SJCRH30 (cell line): ENCODE data around the gene PPP2R5A. TPM values are rescaled to one million over a fixed set of nuclear protein-coding genes. Genes with fewer than 3 reads are reported as not detected.
"Not testable (repeated sequence)": the region's sequence is repeated elsewhere in the genome, so short reads cannot be mapped to it uniquely, and the experiment has no call there.

Source experiments
- DNase-seq, 2 experiments: peaks; one replicate each; pipeline ENCODE4 v3.0.0-alpha.2; 2015 to 2020
- H3K27ac ChIP-seq: fragments of 250-450 bp; sonication (Bioruptor Pico); 2 replicates; pipeline ENCODE4 v1.5.1; 2020; ENCODE audit warnings: mild to moderate bottlenecking, moderate library complexity
- H3K27me3 ChIP-seq: fragments of 250-450 bp; sonication (Bioruptor Pico); 2 replicates; pipeline ENCODE4 v1.5.1; 2020; ENCODE audit warnings: mild to moderate bottlenecking, moderate library complexity
- H3K36me3 ChIP-seq: fragments of 250-450 bp; sonication (Bioruptor Pico); 2 replicates; pipeline ENCODE4 v1.5.1; 2020; ENCODE audit warnings: mild to moderate bottlenecking, moderate library complexity
- H3K4me1 ChIP-seq: fragments of 250-450 bp; sonication (Bioruptor Pico); 2 replicates; pipeline ENCODE4 v1.5.1; 2020; ENCODE audit warnings: mild to moderate bottlenecking, moderate library complexity
- H3K4me3 ChIP-seq: fragments of 250-450 bp; sonication (Bioruptor Pico); 2 replicates; pipeline ENCODE4 v1.5.1; 2020; ENCODE audit warnings: mild to moderate bottlenecking, moderate library complexity
- H3K9me3 ChIP-seq: fragments of 250-450 bp; sonication (Bioruptor Pico); replicated peaks from 2 replicates; pipeline ENCODE4 v1.5.1; 2020; ENCODE audit warnings: mild to moderate bottlenecking, moderate library complexity
- total RNA-seq: library from RNA; depleted of rRNA; stranded (reverse); fragments of >200 nt; shearing (Covaris generic); gene quantifications from 2 replicates; pipeline ENCODE4 v1.2.3, GENCODE V29; 2014

The PPP2R5A gene
- total RNA-seq, 1 experiment from 2014 or later, result 18.8 TPM

- Histone ChIP-seq H3K27me3 (no peaks in the 10 kb centered on the region), H3K9me3 (no peaks in the 10 kb centered on the region), H3K27ac (no peak overlapping the region), H3K4me3 (no peak overlapping the region), H3K4me1 (no peaks in the 10 kb centered on the region), H3K36me3 (no peaks in the 10 kb centered on the region)
- no peak for DNase-seq
These were observed 16.4 kb downstream of the PPP2R5A start for GRCh38 chr1:212301580-212301979.

GRCh38 chr1:212302745-212303383, 17.7 kb downstream of the PPP2R5A start:
- Histone ChIP-seq H3K27me3 (no peaks in the 10 kb centered on the region), H3K27ac (no peak overlapping the region), H3K9me3 (no peaks in the 10 kb centered on the region), H3K4me3 (no peak overlapping the region), H3K36me3 (no peaks in the 10 kb centered on the region), H3K4me1 (no peaks in the 10 kb centered on the region)
- no peak for DNase-seq

- Histone ChIP-seq H3K9me3 (no peaks in the 10 kb centered on the region), H3K27me3 (no peaks in the 10 kb centered on the region), H3K36me3 (no peaks in the 10 kb centered on the region), H3K4me1 (no peaks in the 10 kb centered on the region), H3K27ac (no peak overlapping the region), H3K4me3 (no peak overlapping the region)
- no peak for DNase-seq
These were observed 20.1 kb downstream of the PPP2R5A start for GRCh38 chr1:212305342-212305741.

GRCh38 chr1:212305984-212306452, 20.8 kb downstream of the PPP2R5A start:
- DNase-seq, H3K4me1 ChIP-seq, H3K9me3 ChIP-seq, H3K36me3 ChIP-seq, H3K4me3 ChIP-seq, H3K27me3 ChIP-seq, H3K27ac ChIP-seq: not testable (repeated sequence)

- no peak overlapping the region for H3K27ac ChIP-seq
- H3K27me3 ChIP-seq, result no peaks in the 10 kb centered on the region
- H3K4me1 ChIP-seq, result no peaks in the 10 kb centered on the region
- no peak overlapping the region for H3K4me3 ChIP-seq
- no peaks in the 10 kb centered on the region for H3K36me3 ChIP-seq
- DNase-seq, result no peak
- H3K9me3 ChIP-seq, result 0 out of 2 replicates have a peak, but pooled peaks cover 2% of the 10 kb centered on the region
These were observed 24.8 kb downstream of the PPP2R5A start for GRCh38 chr1:212309967-212310366.

- Histone ChIP-seq H3K9me3 (0 out of 2 replicates have a peak, but pooled peaks cover 2% of the 10 kb centered on the region), H3K4me1 (no peaks in the 10 kb centered on the region), H3K27ac (no peak overlapping the region), H3K27me3 (no peaks in the 10 kb centered on the region), H3K36me3 (no peaks in the 10 kb centered on the region), H3K4me3 (no peak overlapping the region)
- DNase-seq, result no peak
These were observed 25.2 kb downstream of the PPP2R5A start for GRCh38 chr1:212310383-212310782.

GRCh38 chr1:212311836-212312497, 26.8 kb downstream of the PPP2R5A start:
- DNase-seq, result no peak
- H3K4me3 ChIP-seq, result no peak overlapping the region
- no peaks in the 10 kb centered on the region for H3K36me3 ChIP-seq
- no peaks in the 10 kb centered on the region for H3K27me3 ChIP-seq
- H3K4me1 ChIP-seq, result no peaks in the 10 kb centered on the region
- H3K9me3 ChIP-seq, result peaks cover 2% of the 10 kb centered on the region; the same call in 1 of the 2 replicates
- no peak overlapping the region for H3K27ac ChIP-seq

- Histone ChIP-seq H3K27ac (no peak overlapping the region), H3K4me3 (no peak overlapping the region)
- DNase-seq, result no peak
These were observed 28.4 kb downstream of the PPP2R5A start for GRCh38 chr1:212313616-212314015.

GRCh38 chr1:212315184-212315583, 30.0 kb downstream of the PPP2R5A start:
- Histone ChIP-seq H3K27ac (no peak overlapping the region), H3K4me1 (no peaks in the 10 kb centered on the region), H3K36me3 (no peaks in the 10 kb centered on the region), H3K9me3 (peaks cover 2% of the 10 kb centered on the region; the same call in 1 of the 2 replicates), H3K4me3 (no peak overlapping the region), H3K27me3 (no peaks in the 10 kb centered on the region)
- no peak for DNase-seq

More at GRCh38 chr1:212313616-212314015, 28.4 kb downstream of the PPP2R5A start:
- no peaks in the 10 kb centered on the region for H3K27me3 ChIP-seq
- no peaks in the 10 kb centered on the region for H3K4me1 ChIP-seq
- H3K9me3 ChIP-seq, result peaks cover 2% of the 10 kb centered on the region; the same call in 1 of the 2 replicates
- H3K36me3 ChIP-seq, result no peaks in the 10 kb centered on the region

GRCh38 chr1:212315907-212316306, 30.7 kb downstream of the PPP2R5A start:
- DNase-seq, result peak; percentile 8 to 50
- Histone ChIP-seq H3K36me3 (no peaks in the 10 kb centered on the region), H3K4me3 (no peak overlapping the region), H3K27me3 (no peaks in the 10 kb centered on the region), H3K9me3 (peaks cover 2% of the 10 kb centered on the region; the same call in 1 of the 2 replicates), H3K27ac (no peak overlapping the region), H3K4me1 (no peaks in the 10 kb centered on the region)

GRCh38 chr1:212317916-212318315, 32.7 kb downstream of the PPP2R5A start:
- peaks cover under 1% of the 10 kb centered on the region; the same call in 1 of the 2 replicates for H3K9me3 ChIP-seq
- H3K4me3 ChIP-seq, result no peak overlapping the region
- no peaks in the 10 kb centered on the region for H3K4me1 ChIP-seq
- no peaks in the 10 kb centered on the region for H3K27me3 ChIP-seq
- no peaks in the 10 kb centered on the region for H3K36me3 ChIP-seq
- H3K27ac ChIP-seq, result no peak overlapping the region
- no peak for DNase-seq

- not testable (repeated sequence) for H3K4me3 ChIP-seq, H3K27me3 ChIP-seq, DNase-seq, H3K27ac ChIP-seq, H3K9me3 ChIP-seq, H3K4me1 ChIP-seq, H3K36me3 ChIP-seq
These were observed 35.8 kb downstream of the PPP2R5A start for GRCh38 chr1:212321031-212321430.

GRCh38 chr1:212323066-212323465, 37.9 kb downstream of the PPP2R5A start:
- Histone ChIP-seq H3K36me3 (no peaks in the 10 kb centered on the region), H3K4me1 (no peaks in the 10 kb centered on the region), H3K4me3 (no peak overlapping the region), H3K9me3 (no peaks in the 10 kb centered on the region), H3K27me3 (no peaks in the 10 kb centered on the region), H3K27ac (no peak overlapping the region)
- no peak for DNase-seq

GRCh38 chr1:212326541-212326940, 41.3 kb downstream of the PPP2R5A start:
- Histone ChIP-seq H3K36me3 (no peaks in the 10 kb centered on the region), H3K27me3 (no peaks in the 10 kb centered on the region), H3K9me3 (no peaks in the 10 kb centered on the region), H3K4me3 (no peak overlapping the region), H3K4me1 (no peaks in the 10 kb centered on the region), H3K27ac (no peak overlapping the region)
- no peak for DNase-seq

- Histone ChIP-seq H3K9me3 (no peaks in the 10 kb centered on the region), H3K27me3 (no peaks in the 10 kb centered on the region), H3K27ac (no peak overlapping the region), H3K4me1 (no peaks in the 10 kb centered on the region), H3K4me3 (no peak overlapping the region), H3K36me3 (no peaks in the 10 kb centered on the region)
- DNase-seq, result no peak
These were observed 43.0 kb downstream of the PPP2R5A start for GRCh38 chr1:212328248-212328647.
